ENCODE data around the gene HOMER2.

The HOMER2 gene

DNA sequence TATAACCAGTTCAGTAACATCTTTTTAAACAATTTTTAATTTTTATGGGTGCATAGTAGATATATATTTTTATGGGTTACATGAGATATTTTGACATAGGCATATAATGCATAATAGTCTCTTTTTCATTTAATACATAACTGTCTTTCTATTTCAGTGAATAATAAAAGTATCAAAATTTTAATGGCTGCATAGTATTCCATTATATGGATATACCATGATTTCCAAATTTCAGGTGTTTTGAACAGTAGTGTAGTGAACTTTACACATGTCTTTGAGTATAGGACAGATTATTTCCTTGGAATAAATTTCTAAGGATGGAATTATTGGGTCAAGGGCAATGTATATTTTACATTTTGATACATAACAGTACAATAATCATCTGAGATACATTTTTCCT is 132.4 kb downstream of the HOMER2 start:
- no peak overlapping the region for H2AFZ ChIP-seq (ENCODE audit: low read length)
- H4K8ac ChIP-seq (ENCODE audit: low read depth, low read length) = no peak overlapping the region
- H2BK12ac ChIP-seq (ENCODE audit: low read length) = no peak overlapping the region
- H3K9me3 ChIP-seq (replicated peaks in 1 of 2; ENCODE audit: control insufficient read depth in 2 of 2, insufficient read depth in 1 of 2, low read depth in 1 of 2, low read length in 2 of 2) = peaks cover 0 to 9% of the 10 kb centered on the region in 2 donors
- no peak overlapping the region for H2BK15ac ChIP-seq (ENCODE audit: low read length)
- no peak overlapping the region for H4K91ac ChIP-seq (ENCODE audit: low read depth, low read length, poor library complexity)
- no peaks in the 10 kb centered on the region for H3K27me3 ChIP-seq (ENCODE audit: control insufficient read depth in 3 of 3, insufficient read depth in 3 of 3, low read depth in 1 of 3, low read length in 3 of 3)
- no peaks in the 10 kb centered on the region for H3K4me1 ChIP-seq (ENCODE audit: control insufficient read depth in 2 of 2, insufficient read depth in 1 of 2, low read depth in 1 of 2, low read length in 2 of 2)
- H3K23ac ChIP-seq (ENCODE audit: low read depth, low read length, poor library complexity) = no peak overlapping the region
- no peak overlapping the region for H2BK120ac ChIP-seq (ENCODE audit: low read depth, low read length)
- H3K18ac ChIP-seq (ENCODE audit: low read length) = no peak overlapping the region
- H3K4ac ChIP-seq (ENCODE audit: low read length) = no peak overlapping the region
- no peaks in the 10 kb centered on the region for H3K79me1 ChIP-seq (ENCODE audit: low read depth, low read length)
- H3K4me3 ChIP-seq (ENCODE audit: low read length in 2 of 2) = no peak overlapping the region
- H2AK5ac ChIP-seq (ENCODE audit: low read depth, low read length) = no peak overlapping the region
- no peak for DNase-seq (ENCODE audit: low spot score)
- H3K14ac ChIP-seq (ENCODE audit: low read length) = no peak overlapping the region
- H3K4me2 ChIP-seq (ENCODE audit: insufficient read depth, low read length, poor library complexity, severe bottlenecking) = no peak overlapping the region
- H3K9ac ChIP-seq (ENCODE audit: low read depth, low read length, poor library complexity) = no peak overlapping the region
- no peak overlapping the region for H3K27ac ChIP-seq (replicated peaks; ENCODE audit: low read length)
- H2BK5ac ChIP-seq (ENCODE audit: low read length) = no peak overlapping the region
- H3K36me3 ChIP-seq (replicated peaks in 1 of 2; ENCODE audit: control insufficient read depth in 2 of 2, insufficient read depth in 2 of 2, low read length in 2 of 2) = peaks cover 3 to 86% of the 10 kb centered on the region in 2 donors

DNA sequence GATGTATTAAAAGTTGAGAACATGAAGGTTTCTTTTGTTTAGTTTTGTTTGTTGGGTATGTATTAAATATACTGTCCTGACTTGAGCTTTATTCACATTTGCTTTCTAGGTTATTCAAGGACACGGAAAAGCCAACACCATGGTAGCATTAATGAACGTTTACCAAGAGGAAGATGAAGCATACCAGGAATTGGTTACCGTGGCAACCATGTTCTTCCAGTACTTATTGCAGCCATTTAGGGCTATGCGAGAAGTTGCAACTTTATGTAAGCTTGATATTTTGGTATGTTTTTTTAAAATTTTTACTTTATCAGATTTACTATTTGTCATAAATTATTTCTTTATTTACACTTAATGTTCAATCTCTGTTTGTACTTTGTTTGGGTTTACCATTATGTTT is 139.5 kb downstream of the HOMER2 start:
- H3K18ac ChIP-seq (ENCODE audit: low read length) = no peak overlapping the region
- H3K27ac ChIP-seq (replicated peaks; ENCODE audit: low read length) = no peak overlapping the region
- H3K4me2 ChIP-seq (ENCODE audit: insufficient read depth, low read length, poor library complexity, severe bottlenecking) = no peak overlapping the region
- H3K14ac ChIP-seq (ENCODE audit: low read length) = no peak overlapping the region
- no peak overlapping the region for H2BK120ac ChIP-seq (ENCODE audit: low read depth, low read length)
- no peak overlapping the region for H3K4ac ChIP-seq (ENCODE audit: low read length)
- no peak overlapping the region for H3K9ac ChIP-seq (ENCODE audit: low read depth, low read length, poor library complexity)
- no peak overlapping the region for H2BK12ac ChIP-seq (ENCODE audit: low read length)
- no peak for DNase-seq (ENCODE audit: low spot score)
- H4K8ac ChIP-seq (ENCODE audit: low read depth, low read length) = no peak overlapping the region
- no peak overlapping the region for H3K23ac ChIP-seq (ENCODE audit: low read depth, low read length, poor library complexity)
- no peak overlapping the region for H4K91ac ChIP-seq (ENCODE audit: low read depth, low read length, poor library complexity)
- H2BK5ac ChIP-seq (ENCODE audit: low read length) = no peak overlapping the region
- WGBS, 2 donors (ENCODE audit: extremely low coverage in 2 of 2, insufficient read length in 2 of 2, insufficient replicate concordance in 1 of 2) = no CpG with 5 or more reads among the region's 4 CpGs
- peaks cover 2 to 6% of the 10 kb centered on the region in 2 donors for H3K4me1 ChIP-seq (ENCODE audit: control insufficient read depth in 2 of 2, insufficient read depth in 1 of 2, low read depth in 1 of 2, low read length in 2 of 2)
- H3K27me3 ChIP-seq (ENCODE audit: control insufficient read depth in 3 of 3, insufficient read depth in 3 of 3, low read depth in 1 of 3, low read length in 3 of 3) = no peaks in the 10 kb centered on the region
- no peaks in the 10 kb centered on the region for H3K9me3 ChIP-seq (replicated peaks in 1 of 2; ENCODE audit: control insufficient read depth in 2 of 2, insufficient read depth in 1 of 2, low read depth in 1 of 2, low read length in 2 of 2)
- no peak overlapping the region for H2BK15ac ChIP-seq (ENCODE audit: low read length)
- no peak overlapping the region for H3K4me3 ChIP-seq (ENCODE audit: low read length in 2 of 2)
- peaks cover 2 to 50% of the 10 kb centered on the region in 2 donors for H3K36me3 ChIP-seq (replicated peaks in 1 of 2; ENCODE audit: control insufficient read depth in 2 of 2, insufficient read depth in 2 of 2, low read length in 2 of 2)
- no peaks in the 10 kb centered on the region for H3K79me1 ChIP-seq (ENCODE audit: low read depth, low read length)
- H2AFZ ChIP-seq (ENCODE audit: low read length) = no peak overlapping the region
- no peak overlapping the region for H2AK5ac ChIP-seq (ENCODE audit: low read depth, low read length)

DNA sequence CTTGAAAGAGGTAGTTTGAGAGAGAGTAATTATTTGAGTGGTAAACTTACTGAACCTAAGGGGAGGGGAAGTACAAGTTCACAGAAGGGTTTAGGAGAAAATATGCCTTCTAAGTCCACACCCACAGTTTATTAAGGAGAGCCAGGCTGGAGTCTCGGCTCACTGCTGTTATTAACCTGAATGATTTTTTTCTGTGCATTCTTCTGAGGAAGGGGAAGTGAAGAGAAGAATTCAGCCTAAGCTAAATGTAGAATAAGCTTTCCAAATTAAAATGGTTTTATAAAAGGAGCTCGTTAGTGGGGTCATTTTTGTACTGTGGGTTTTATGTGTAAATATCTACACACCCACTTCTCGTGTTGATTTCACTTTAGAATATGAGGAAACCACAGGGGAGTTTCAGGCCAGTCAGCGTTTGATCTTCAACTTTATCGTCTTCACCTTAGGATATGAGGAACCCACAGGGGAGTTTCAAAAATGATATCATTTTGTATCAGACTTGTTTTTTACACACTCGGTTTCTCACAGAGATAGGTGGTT is 141.6 kb downstream of the HOMER2 start:
- Histone ChIP-seq H3K4me1 (ENCODE audit: control insufficient read depth in 2 of 2, insufficient read depth in 1 of 2, low read depth in 1 of 2, low read length in 2 of 2) (peaks cover 2 to 6% of the 10 kb centered on the region in 2 donors), H3K9ac (ENCODE audit: low read depth, low read length, poor library complexity) (no peak overlapping the region), H3K27ac (replicated peaks; ENCODE audit: low read length) (no peak overlapping the region), H3K14ac (ENCODE audit: low read length) (no peak overlapping the region), H3K4me3 (ENCODE audit: low read length in 2 of 2) (peak overlapping the region in 1 of 2 donors; percentile 75), H2BK12ac (ENCODE audit: low read length) (no peak overlapping the region), H3K23ac (ENCODE audit: low read depth, low read length, poor library complexity) (no peak overlapping the region), H3K27me3 (ENCODE audit: control insufficient read depth in 3 of 3, insufficient read depth in 3 of 3, low read depth in 1 of 3, low read length in 3 of 3) (peaks cover 0 to 2% (median 0%) of the 10 kb centered on the region in 3 experiments), H3K79me1 (ENCODE audit: low read depth, low read length) (no peaks in the 10 kb centered on the region), H2BK5ac (ENCODE audit: low read length) (no peak overlapping the region), H4K91ac (ENCODE audit: low read depth, low read length, poor library complexity) (no peak overlapping the region), H3K18ac (ENCODE audit: low read length) (no peak overlapping the region), H4K8ac (ENCODE audit: low read depth, low read length) (no peak overlapping the region), H2BK15ac (ENCODE audit: low read length) (no peak overlapping the region), H3K36me3 (replicated peaks in 1 of 2; ENCODE audit: control insufficient read depth in 2 of 2, insufficient read depth in 2 of 2, low read length in 2 of 2) (peaks cover 0 to 29% of the 10 kb centered on the region in 2 donors), H3K4ac (ENCODE audit: low read length) (no peak overlapping the region), H3K9me3 (replicated peaks in 1 of 2; ENCODE audit: control insufficient read depth in 2 of 2, insufficient read depth in 1 of 2, low read depth in 1 of 2, low read length in 2 of 2) (no peaks in the 10 kb centered on the region), H2AFZ (ENCODE audit: low read length) (peak overlapping the region; percentile 96), H3K4me2 (ENCODE audit: insufficient read depth, low read length, poor library complexity, severe bottlenecking) (peak overlapping the region; percentile 80), H2BK120ac (ENCODE audit: low read depth, low read length) (no peak overlapping the region), H2AK5ac (ENCODE audit: low read depth, low read length) (no peak overlapping the region)
- no CpG with 5 or more reads among the region's 6 CpGs for WGBS, 2 donors (ENCODE audit: extremely low coverage in 2 of 2, insufficient read length in 2 of 2, insufficient replicate concordance in 1 of 2)
- no peak for DNase-seq (ENCODE audit: low spot score)

DNA sequence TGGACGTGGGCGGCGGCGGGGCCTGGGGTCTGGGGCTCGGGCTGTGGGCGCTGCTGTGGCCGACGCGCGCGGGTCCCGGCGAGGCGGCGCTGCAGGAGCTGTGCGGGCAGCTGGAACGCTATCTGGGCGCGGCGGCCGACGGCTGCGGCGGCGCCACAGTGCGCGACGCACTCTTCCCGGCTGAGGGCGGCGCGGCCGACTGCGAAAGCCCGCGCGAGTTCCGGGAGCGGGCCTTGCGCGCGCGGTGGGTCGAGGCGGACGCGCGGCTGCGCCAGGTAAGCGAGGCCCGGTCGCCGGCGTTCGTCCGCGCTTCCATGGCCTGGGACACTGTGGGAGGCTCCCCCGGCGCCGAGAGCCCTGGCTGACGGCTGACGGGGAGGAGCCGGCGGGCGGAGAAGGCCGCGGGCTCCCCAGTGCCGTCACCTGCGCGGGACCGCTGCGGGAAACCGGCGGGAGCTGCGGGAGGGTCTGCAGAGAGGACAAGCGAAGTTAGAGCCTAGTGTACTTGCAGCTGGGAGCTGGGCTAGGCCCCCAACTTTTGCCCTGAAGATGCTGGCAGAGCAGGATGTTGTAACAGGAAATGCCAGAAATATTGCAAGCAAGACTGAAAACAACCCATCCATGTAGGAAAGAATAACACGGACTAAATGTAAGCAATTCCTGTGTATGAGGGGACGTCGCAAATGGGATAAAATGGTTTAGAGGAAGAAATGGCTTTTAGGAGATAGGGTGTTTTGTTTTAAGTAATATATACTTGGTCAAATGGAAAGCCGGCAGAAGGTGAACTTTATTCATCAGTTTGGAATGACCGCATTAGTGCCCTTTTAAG is 142.2 kb downstream of the HOMER2 start:
- Histone ChIP-seq H4K8ac (ENCODE audit: low read depth, low read length) (no peak overlapping the region), H3K4me2 (ENCODE audit: insufficient read depth, low read length, poor library complexity, severe bottlenecking) (peak overlapping the region; percentile 80)
- DNase-seq (ENCODE audit: low spot score) = peak; percentile 42

More for the DNA sequence above, 142.2 kb downstream of the HOMER2 start:
- no CpG with 5 or more reads among the region's 81 CpGs for WGBS, 2 donors (ENCODE audit: extremely low coverage in 2 of 2, insufficient read length in 2 of 2, insufficient replicate concordance in 1 of 2)
- Histone ChIP-seq H3K18ac (ENCODE audit: low read length) (peak overlapping the region; percentile 91), H3K4ac (ENCODE audit: low read length) (no peak overlapping the region), H3K23ac (ENCODE audit: low read depth, low read length, poor library complexity) (peak overlapping the region; percentile 93), H3K36me3 (replicated peaks in 1 of 2; ENCODE audit: control insufficient read depth in 2 of 2, insufficient read depth in 2 of 2, low read length in 2 of 2) (peaks cover 0 to 22% of the 10 kb centered on the region in 2 donors), H2BK120ac (ENCODE audit: low read depth, low read length) (peak overlapping the region; percentile 61), H3K14ac (ENCODE audit: low read length) (peak overlapping the region; percentile 97), H3K4me1 (ENCODE audit: control insufficient read depth in 2 of 2, insufficient read depth in 1 of 2, low read depth in 1 of 2, low read length in 2 of 2) (peaks cover 2 to 6% of the 10 kb centered on the region in 2 donors), H2AFZ (ENCODE audit: low read length) (peak overlapping the region; percentile 96), H3K4me3 (ENCODE audit: low read length in 2 of 2) (peak overlapping the region; percentile 75 to 98), H3K27me3 (ENCODE audit: control insufficient read depth in 3 of 3, insufficient read depth in 3 of 3, low read depth in 1 of 3, low read length in 3 of 3) (peaks cover 0 to 2% (median 0%) of the 10 kb centered on the region in 3 experiments), H3K9ac (ENCODE audit: low read depth, low read length, poor library complexity) (peak overlapping the region; percentile 98), H2BK12ac (ENCODE audit: low read length) (no peak overlapping the region), H3K27ac (replicated peaks; ENCODE audit: low read length) (peak overlapping the region; percentile 87), H2BK15ac (ENCODE audit: low read length) (no peak overlapping the region), H2BK5ac (ENCODE audit: low read length) (no peak overlapping the region), H4K91ac (ENCODE audit: low read depth, low read length, poor library complexity) (no peak overlapping the region), H2AK5ac (ENCODE audit: low read depth, low read length) (no peak overlapping the region), H3K79me1 (ENCODE audit: low read depth, low read length) (no peaks in the 10 kb centered on the region), H3K9me3 (replicated peaks in 1 of 2; ENCODE audit: control insufficient read depth in 2 of 2, insufficient read depth in 1 of 2, low read depth in 1 of 2, low read length in 2 of 2) (no peaks in the 10 kb centered on the region)

Data from neuronal stem cell (in vitro differentiated cells).